ENCODE results near the gene ADSS2. TPM values are rescaled to one million over a fixed set of nuclear protein-coding genes. Genes with fewer than 3 reads are reported as not detected.

ADSS2 gene
- total RNA-seq, 1 donor from 2014 or later = 181 TPM

DNA sequence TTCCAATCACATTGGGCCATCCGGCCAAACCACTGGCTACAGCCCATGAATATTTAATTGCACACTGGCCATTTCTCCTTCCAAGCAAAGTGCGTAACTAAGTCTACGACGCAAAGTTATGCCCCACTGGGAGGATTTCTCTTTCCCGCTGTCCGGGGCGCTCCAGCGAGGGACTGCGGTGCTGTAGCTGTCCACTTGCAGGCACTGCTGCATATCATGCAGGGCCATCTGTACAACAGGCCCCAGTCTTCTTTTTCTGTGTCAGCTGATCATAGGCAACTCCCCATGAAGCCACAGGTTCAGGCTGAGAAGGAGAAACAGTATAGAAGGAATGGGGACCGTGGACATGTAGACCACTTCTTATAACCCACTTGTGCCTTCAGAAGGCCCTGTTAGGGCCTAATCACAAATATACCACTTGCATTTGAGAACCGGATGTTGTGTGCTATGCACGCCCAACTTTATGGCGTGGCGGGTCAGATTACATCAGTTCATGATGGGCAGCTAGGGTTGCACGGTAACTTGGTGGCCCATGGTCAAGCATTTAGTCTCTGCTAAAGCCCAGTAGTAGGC, 58.0 kb downstream of the ADSS2 start:
- no peak overlapping the region for H3K4me3 ChIP-seq
- no peak overlapping the region for H3K27ac ChIP-seq
- no peaks in the 10 kb centered on the region for H3K27me3 ChIP-seq
- H3K9ac ChIP-seq = no peak overlapping the region
- no peaks in the 10 kb centered on the region for H3K36me3 ChIP-seq
- no peak overlapping the region for H3K4me3 Mint-ChIP-seq
- no peaks in the 10 kb centered on the region for H3K4me1 Mint-ChIP-seq
- no peaks in the 10 kb centered on the region for H3K9me3 ChIP-seq (ENCODE audit: low read depth)
- DNase-seq (ENCODE audit: low spot score) = no peak
- peaks cover 2% of the 10 kb centered on the region for H3F3A ChIP-seq (ENCODE audit: low read depth)
- H3K27ac Mint-ChIP-seq = no peak overlapping the region
- H3K4me1 ChIP-seq = peaks cover 9% of the 10 kb centered on the region
- no peak for TF ChIP-seq EZH2 (IDR thresholded peaks at IDR 0.05)
- TF ChIP-seq, protein P1, sequence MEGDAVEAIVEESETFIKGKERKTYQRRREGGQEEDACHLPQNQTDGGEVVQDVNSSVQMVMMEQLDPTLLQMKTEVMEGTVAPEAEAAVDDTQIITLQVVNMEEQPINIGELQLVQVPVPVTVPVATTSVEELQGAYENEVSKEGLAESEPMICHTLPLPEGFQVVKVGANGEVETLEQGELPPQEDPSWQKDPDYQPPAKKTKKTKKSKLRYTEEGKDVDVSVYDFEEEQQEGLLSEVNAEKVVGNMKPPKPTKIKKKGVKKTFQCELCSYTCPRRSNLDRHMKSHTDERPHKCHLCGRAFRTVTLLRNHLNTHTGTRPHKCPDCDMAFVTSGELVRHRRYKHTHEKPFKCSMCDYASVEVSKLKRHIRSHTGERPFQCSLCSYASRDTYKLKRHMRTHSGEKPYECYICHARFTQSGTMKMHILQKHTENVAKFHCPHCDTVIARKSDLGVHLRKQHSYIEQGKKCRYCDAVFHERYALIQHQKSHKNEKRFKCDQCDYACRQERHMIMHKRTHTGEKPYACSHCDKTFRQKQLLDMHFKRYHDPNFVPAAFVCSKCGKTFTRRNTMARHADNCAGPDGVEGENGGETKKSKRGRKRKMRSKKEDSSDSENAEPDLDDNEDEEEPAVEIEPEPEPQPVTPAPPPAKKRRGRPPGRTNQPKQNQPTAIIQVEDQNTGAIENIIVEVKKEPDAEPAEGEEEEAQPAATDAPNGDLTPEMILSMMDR (IDR thresholded peaks at IDR 0.05) = no peak
- no peak for TF ChIP-seq EZH2phosphoT487 (IDR thresholded peaks at IDR 0.05)
- no peaks in the 10 kb centered on the region for H4K20me1 ChIP-seq (ENCODE audit: low read depth)
- no peaks in the 10 kb centered on the region for H3K9me3 Mint-ChIP-seq
- no peaks in the 10 kb centered on the region for H3K79me2 ChIP-seq (ENCODE audit: low read depth)
- peaks cover 4% of the 10 kb centered on the region for H3K36me3 Mint-ChIP-seq
- H3K27me3 Mint-ChIP-seq (ENCODE audit: insufficient read depth, low read depth) = peaks cover 4% of the 10 kb centered on the region
- H3K4me2 ChIP-seq = no peak overlapping the region
- H2AFZ ChIP-seq (replicated peaks) = no peak overlapping the region

DNA sequence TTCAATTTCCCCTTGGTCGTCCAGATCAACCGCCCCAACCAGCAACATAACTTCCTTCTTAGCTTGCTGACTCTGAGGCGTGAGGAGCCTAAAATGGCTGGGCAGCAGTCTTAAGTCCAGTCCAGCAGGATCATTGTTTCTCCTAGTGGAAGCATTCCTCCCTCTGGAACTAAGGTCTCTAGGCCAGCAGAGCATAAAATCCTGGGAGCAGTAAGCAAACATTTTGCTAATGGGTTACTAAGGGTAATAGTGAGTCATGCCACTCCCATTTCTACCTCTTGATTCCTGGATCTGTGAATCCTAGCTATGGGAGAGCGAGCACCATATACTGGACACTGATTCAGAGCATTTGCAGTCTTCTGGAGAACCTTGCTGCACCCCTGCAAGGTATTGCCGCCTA, 59.9 kb downstream of the ADSS2 start:
- no peak overlapping the region for H3K4me3 Mint-ChIP-seq
- no peak for DNase-seq (ENCODE audit: low spot score)
- H3K4me3 ChIP-seq = no peak overlapping the region
- H3K4me1 Mint-ChIP-seq = no peaks in the 10 kb centered on the region
- TF ChIP-seq EZH2phosphoT487 (IDR thresholded peaks at IDR 0.05) (no peak), EZH2 (IDR thresholded peaks at IDR 0.05) (no peak)
- TF ChIP-seq, protein P1 (IDR thresholded peaks at IDR 0.05) = no peak
- no peaks in the 10 kb centered on the region for H3K27me3 ChIP-seq
- H3K27ac ChIP-seq = no peak overlapping the region
- no peaks in the 10 kb centered on the region for H4K20me1 ChIP-seq (ENCODE audit: low read depth)
- no peak overlapping the region for H3K9ac ChIP-seq
- peaks cover 1% of the 10 kb centered on the region for H3K36me3 Mint-ChIP-seq
- peaks cover 4% of the 10 kb centered on the region for H3F3A ChIP-seq (ENCODE audit: low read depth)
- H2AFZ ChIP-seq (replicated peaks) = no peak overlapping the region
- H3K79me2 ChIP-seq (ENCODE audit: low read depth) = no peaks in the 10 kb centered on the region
- no peaks in the 10 kb centered on the region for H3K9me3 ChIP-seq (ENCODE audit: low read depth)
- H3K36me3 ChIP-seq = no peaks in the 10 kb centered on the region
- peaks cover 11% of the 10 kb centered on the region for H3K4me1 ChIP-seq
- H3K27ac Mint-ChIP-seq = no peak overlapping the region
- no peak overlapping the region for H3K4me2 ChIP-seq
- peaks cover 3% of the 10 kb centered on the region for H3K27me3 Mint-ChIP-seq (ENCODE audit: insufficient read depth, low read depth)
- no peaks in the 10 kb centered on the region for H3K9me3 Mint-ChIP-seq

DNA sequence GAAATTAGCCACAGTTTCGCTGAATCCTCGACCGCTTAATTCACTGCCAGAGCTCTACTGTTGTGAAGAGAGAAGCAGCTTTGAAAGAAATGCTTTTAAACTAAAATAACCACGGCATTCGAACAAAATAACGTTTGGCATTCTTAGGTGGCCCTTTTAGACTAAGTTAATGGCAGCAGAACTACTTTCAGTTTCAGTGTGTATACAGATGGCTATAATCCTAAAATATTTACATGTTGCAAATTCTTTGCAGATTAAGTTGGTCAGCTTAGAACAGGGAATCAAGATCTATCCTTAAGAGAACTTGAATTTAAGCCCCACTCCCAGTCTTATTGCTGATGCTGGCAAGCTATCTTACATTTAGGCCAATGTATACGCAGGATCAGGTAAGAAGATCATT, 62.7 kb downstream of the ADSS2 start:
- Histone ChIP-seq H4K20me1 (ENCODE audit: low read depth) (no peaks in the 10 kb centered on the region), H3K36me3 (no peaks in the 10 kb centered on the region), H3K4me2 (no peak overlapping the region), H2AFZ (replicated peaks) (peak overlapping the region; percentile 20), H3K27ac (peak overlapping the region; percentile 11), H3K9me3 (ENCODE audit: low read depth) (no peaks in the 10 kb centered on the region), H3K4me1 (peaks cover 11% of the 10 kb centered on the region), H3K79me2 (ENCODE audit: low read depth) (no peaks in the 10 kb centered on the region), H3F3A (ENCODE audit: low read depth) (peaks cover 4% of the 10 kb centered on the region), H3K27me3 (no peaks in the 10 kb centered on the region), H3K4me3 (no peak overlapping the region), H3K9ac (no peak overlapping the region)
- Mint-ChIP-seq H3K9me3 (no peaks in the 10 kb centered on the region), H3K27ac (no peak overlapping the region), H3K36me3 (peaks cover 1% of the 10 kb centered on the region), H3K4me1 (no peaks in the 10 kb centered on the region), H3K27me3 (ENCODE audit: insufficient read depth, low read depth) (peaks cover 3% of the 10 kb centered on the region), H3K4me3 (no peak overlapping the region)
- DNase-seq (ENCODE audit: low spot score) = no peak
- TF ChIP-seq EZH2phosphoT487 (IDR thresholded peaks at IDR 0.05) = no peak
- TF ChIP-seq EZH2 (IDR thresholded peaks at IDR 0.05) = no peak
- TF ChIP-seq, protein P1 (IDR thresholded peaks at IDR 0.05) = no peak

Measured in neural progenitor cell (in vitro differentiated cells).